Mesenchymal stem cell (in vitro differentiated cells and primary cell): ENCODE data around the gene DPM3.
"Not testable (repeated sequence)": the region's sequence is repeated elsewhere in the genome, so short reads cannot be mapped to it uniquely, and the experiment has no call there.

Experiments
- DNase-seq: peaks from one replicate; pipeline ENCODE4 v3.0.0-alpha.2; 2013
- H2AFZ ChIP-seq: one replicate; pipeline ENCODE4 v1.6.1; 2013; ENCODE audit warnings: low read depth, mild to moderate bottlenecking, control low read depth, inconsistent platforms, low read length, moderate library complexity
- H2AK5ac ChIP-seq: 2 replicates; pipeline ENCODE4 v1.6.1; 2013; ENCODE audit warnings: low read length, moderate library complexity, mild to moderate bottlenecking, inconsistent platforms; ENCODE audit not compliant: severe bottlenecking
- H2BK120ac ChIP-seq: one replicate; pipeline ENCODE4 v1.6.1; 2013; ENCODE audit warnings: low read depth, mild to moderate bottlenecking, inconsistent platforms, low read length, moderate library complexity
- H2BK12ac ChIP-seq, 2 experiments: one replicate each; pipeline ENCODE4 v1.6.1; 2013; ENCODE audit warnings: inconsistent platforms in 2 of 2, low read length in 2 of 2, mild to moderate bottlenecking in 2 of 2, moderate library complexity in 2 of 2, control low read depth in 1 of 2
- H2BK15ac ChIP-seq: one replicate; pipeline ENCODE4 v1.6.1; 2013; ENCODE audit warnings: mild to moderate bottlenecking, low read depth, inconsistent platforms; ENCODE audit not compliant: poor library complexity, severe bottlenecking
- H2BK5ac ChIP-seq: 2 replicates; pipeline ENCODE4 v1.6.1; 2013; ENCODE audit warnings: low read depth, mild to moderate bottlenecking, low read length, control low read depth, inconsistent platforms; ENCODE audit not compliant: poor library complexity, severe bottlenecking
- H3K14ac ChIP-seq, 2 experiments: one replicate each; pipeline ENCODE4 v1.6.1; 2013; ENCODE audit warnings: inconsistent platforms in 2 of 2, low read length in 2 of 2, control low read depth in 1 of 2, mild to moderate bottlenecking in 1 of 2, moderate library complexity in 1 of 2
- H3K18ac ChIP-seq, 2 experiments: one replicate each; pipeline ENCODE4 v1.6.1; 2013; ENCODE audit warnings: inconsistent platforms in 2 of 2, low read length in 2 of 2, control low read depth in 1 of 2, low read depth in 1 of 2, mild to moderate bottlenecking in 1 of 2
- H3K23ac ChIP-seq, 2 experiments: one replicate each; pipeline ENCODE4 v1.6.1; 2013; ENCODE audit warnings: inconsistent platforms in 2 of 2, low read length in 2 of 2, mild to moderate bottlenecking in 2 of 2, moderate library complexity in 2 of 2, control low read depth in 1 of 2
- H3K27ac ChIP-seq: 2 replicates; pipeline ENCODE4 v1.5.1; 2013; ENCODE audit warnings: mild to moderate bottlenecking, moderate library complexity, low read length, control low read depth, inconsistent platforms; ENCODE audit not compliant: poor library complexity, severe bottlenecking
- H3K27me3 ChIP-seq, 2 experiments: 2 replicates each; pipeline versions ENCODE4 v1.6.1 to v1.7.0; 2013; ENCODE audit warnings: low read length in 2 of 2, mild to moderate bottlenecking in 2 of 2, moderate library complexity in 2 of 2, control low read depth in 1 of 2, inconsistent platforms in 1 of 2; ENCODE audit not compliant: control insufficient read depth in 1 of 2, insufficient read depth in 1 of 2
- H3K36me3 ChIP-seq, 2 experiments: 2 replicates each; pipeline versions ENCODE4 v1.6.1 to v1.7.0; 2013; ENCODE audit warnings: low read length in 2 of 2, control low read depth in 1 of 2, inconsistent platforms in 1 of 2, low read depth in 1 of 2, mild to moderate bottlenecking in 1 of 2; ENCODE audit not compliant: insufficient read depth in 2 of 2, control insufficient read depth in 1 of 2
- H3K4ac ChIP-seq, 2 experiments: one replicate each; pipeline ENCODE4 v1.6.1; 2013; ENCODE audit warnings: inconsistent platforms in 2 of 2, low read length in 2 of 2, mild to moderate bottlenecking in 2 of 2, moderate library complexity in 2 of 2, control low read depth in 1 of 2, low read depth in 1 of 2
- H3K4me1 ChIP-seq: 2 replicates; pipeline ENCODE4 v1.6.1; 2013; ENCODE audit warnings: low read depth, low read length, control low read depth; ENCODE audit not compliant: control insufficient read depth, insufficient read depth
- H3K4me2 ChIP-seq: 2 replicates; pipeline ENCODE4 v1.6.1; 2013; ENCODE audit warnings: low read length, mild to moderate bottlenecking, inconsistent platforms; ENCODE audit not compliant: poor library complexity, severe bottlenecking
- H3K4me3 ChIP-seq, 2 experiments: 2 replicates each; pipeline versions ENCODE4 v1.5.1 to v1.7.0; 2013; ENCODE audit warnings: low read length in 2 of 2, mild to moderate bottlenecking in 2 of 2, control low read depth in 1 of 2, low read depth in 1 of 2; ENCODE audit not compliant: insufficient read depth in 1 of 2
- H3K79me1 ChIP-seq: replicated peaks from 2 replicates; pipeline ENCODE4 v1.6.1; 2013; ENCODE audit warnings: mild to moderate bottlenecking, control low read depth, low read length, inconsistent platforms; ENCODE audit not compliant: poor library complexity, severe bottlenecking
- H3K9ac ChIP-seq: 2 replicates; pipeline ENCODE4 v1.7.0; 2013; ENCODE audit warnings: mild to moderate bottlenecking, low read length, moderate library complexity
- H3K9me3 ChIP-seq: 2 replicates; pipeline ENCODE4 v1.7.0; 2013; ENCODE audit warnings: mild to moderate bottlenecking, low read length; ENCODE audit not compliant: control insufficient read depth
- H4K8ac ChIP-seq: one replicate; pipeline ENCODE4 v1.6.1; 2013; ENCODE audit warnings: inconsistent platforms, mild to moderate bottlenecking, low read length, moderate library complexity
- H4K91ac ChIP-seq: one replicate; pipeline ENCODE4 v1.6.1; 2013; ENCODE audit warnings: mild to moderate bottlenecking, low read length, inconsistent platforms
- WGBS: methylation state at CpG from one replicate; pipeline ENCODE4 v1.1.7; 2013; ENCODE audit warnings: mixed read lengths; 5-methylcytosine and 5-hydroxymethylcytosine counted together

DPM3 gene

GRCh38 chr1:155166471-155167165 is 26.3 kb upstream of the DPM3 start:
- no peak overlapping the region for H2AFZ ChIP-seq
- DNase-seq, result peak; percentile 39
- H3K27me3 ChIP-seq, result peaks cover 16 to 17% of the 10 kb centered on the region in 2 experiments
- no peaks in the 10 kb centered on the region for H3K9me3 ChIP-seq
- H2BK12ac ChIP-seq, result no peak overlapping the region
- no peak overlapping the region for H4K91ac ChIP-seq
- peaks cover 23 to 32% of the 10 kb centered on the region in 2 experiments for H3K36me3 ChIP-seq
- H4K8ac ChIP-seq, result no peak overlapping the region
- no peak overlapping the region for H3K4me3 ChIP-seq
- H2BK5ac ChIP-seq, result no peak overlapping the region
- H3K9ac ChIP-seq, result no peak overlapping the region
- H2BK120ac ChIP-seq, result peak overlapping the region; percentile 0
- H3K4ac ChIP-seq, result no peak overlapping the region
- H3K23ac ChIP-seq, result peak overlapping the region in 1 of 2 experiments; percentile 53
- H3K18ac ChIP-seq, result no peak overlapping the region
- no peak overlapping the region for H3K4me2 ChIP-seq
- H3K4me1 ChIP-seq, result peaks cover 5% of the 10 kb centered on the region
- peaks cover 9% of the 10 kb centered on the region for H3K79me1 ChIP-seq
- H3K27ac ChIP-seq, result no peak overlapping the region
- WGBS, result 33% methylated on average over 25 of the region's 27 CpGs
- H2BK15ac ChIP-seq, result no peak overlapping the region
- H3K14ac ChIP-seq, result no peak overlapping the region
- no peak overlapping the region for H2AK5ac ChIP-seq

GRCh38 chr1:155166051-155166470 is 25.7 kb upstream of the DPM3 start:
- no peak overlapping the region for H3K18ac ChIP-seq
- no peak overlapping the region for H3K14ac ChIP-seq
- no peak overlapping the region for H4K91ac ChIP-seq
- no peaks in the 10 kb centered on the region for H3K9me3 ChIP-seq
- no peak for DNase-seq
- H2BK12ac ChIP-seq, result no peak overlapping the region
- 66% methylated on average over 8 of the region's 8 CpGs for WGBS
- H3K27ac ChIP-seq, result no peak overlapping the region
- no peak overlapping the region for H2AFZ ChIP-seq
- H3K4ac ChIP-seq, result no peak overlapping the region
- H4K8ac ChIP-seq, result peak overlapping the region; percentile 42
- no peak overlapping the region for H3K9ac ChIP-seq
- no peak overlapping the region for H3K4me2 ChIP-seq
- no peak overlapping the region for H2BK120ac ChIP-seq
- H3K23ac ChIP-seq, result no peak overlapping the region
- no peak overlapping the region for H2AK5ac ChIP-seq
- peaks cover 5% of the 10 kb centered on the region for H3K4me1 ChIP-seq
- H3K27me3 ChIP-seq, result peaks cover 16 to 17% of the 10 kb centered on the region in 2 experiments
- H2BK5ac ChIP-seq, result no peak overlapping the region
- peaks cover 9% of the 10 kb centered on the region for H3K79me1 ChIP-seq
- no peak overlapping the region for H3K4me3 ChIP-seq
- peaks cover 21 to 27% of the 10 kb centered on the region in 2 experiments for H3K36me3 ChIP-seq
- no peak overlapping the region for H2BK15ac ChIP-seq

GRCh38 chr1:155164625-155165024 is 24.3 kb upstream of the DPM3 start:
- H3K27me3 ChIP-seq, result peaks cover 17 to 23% of the 10 kb centered on the region in 2 experiments
- not testable (repeated sequence) for H3K4me3 ChIP-seq, H3K23ac ChIP-seq, H3K4ac ChIP-seq, H2BK15ac ChIP-seq, H3K9me3 ChIP-seq, H2BK120ac ChIP-seq, H2AFZ ChIP-seq, H3K14ac ChIP-seq, H4K8ac ChIP-seq, DNase-seq, H3K4me1 ChIP-seq, H3K9ac ChIP-seq, H2BK5ac ChIP-seq, H2AK5ac ChIP-seq, H2BK12ac ChIP-seq, H3K27ac ChIP-seq, H3K4me2 ChIP-seq, H3K79me1 ChIP-seq, H4K91ac ChIP-seq, H3K18ac ChIP-seq
- WGBS, result 92% methylated on average over 9 of the region's 11 CpGs
- H3K36me3 ChIP-seq, result peaks cover 12 to 14% of the 10 kb centered on the region in 2 experiments

- not testable (repeated sequence) for H4K91ac ChIP-seq
Measured at GRCh38 chr1:155163785-155164184, 23.5 kb upstream of the DPM3 start.

More at GRCh38 chr1:155163785-155164184, 23.5 kb upstream of the DPM3 start:
- not testable (repeated sequence) for H3K18ac ChIP-seq, H3K4me2 ChIP-seq, H2AFZ ChIP-seq, H2BK5ac ChIP-seq, H3K79me1 ChIP-seq, H3K23ac ChIP-seq, H4K8ac ChIP-seq, DNase-seq, H3K36me3 ChIP-seq, H2AK5ac ChIP-seq, H2BK15ac ChIP-seq, H3K9ac ChIP-seq, H3K4me1 ChIP-seq, H3K9me3 ChIP-seq, H2BK12ac ChIP-seq, H3K27ac ChIP-seq, H2BK120ac ChIP-seq, H3K4ac ChIP-seq, H3K14ac ChIP-seq, H3K4me3 ChIP-seq
- WGBS, result 100% methylated on average over 3 of the region's 4 CpGs
- H3K27me3 ChIP-seq, result peaks cover 20 to 23% of the 10 kb centered on the region in 2 experiments
